Measurements from ENCODE around the gene RHD.
"Not testable (repeated sequence)": the region's sequence is repeated elsewhere in the genome, so short reads cannot be mapped to it uniquely, and the experiment has no call there.

RHD gene

DNA sequence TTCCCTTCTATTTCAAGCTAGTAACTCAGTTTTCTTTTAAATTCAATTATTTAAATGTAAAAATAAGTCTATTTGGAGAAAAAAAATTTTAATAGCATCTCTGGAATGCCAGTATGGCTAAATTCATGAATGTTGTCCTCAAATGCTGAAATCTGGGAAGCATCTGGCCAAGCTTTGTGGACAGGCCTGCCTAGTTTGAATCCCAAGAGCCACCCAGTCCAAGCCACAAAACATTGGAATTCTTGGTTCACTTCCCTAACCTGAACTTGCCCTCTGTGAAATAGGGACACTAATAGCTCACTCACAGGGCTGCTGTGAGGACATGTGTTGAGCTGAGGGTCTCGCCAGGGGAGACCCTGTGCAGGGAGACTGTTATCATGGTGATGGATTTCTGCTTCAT lies 37.2 kb downstream of the RHD start:
- not testable (repeated sequence) for DNase-seq

- not testable (repeated sequence) for DNase-seq
Measured at GRCh38 chr1:25312806-25313470, 40.6 kb downstream of the RHD start.

- DNase-seq = not testable (repeated sequence)
Measured at GRCh38 chr1:25320314-25320938, 48.1 kb downstream of the RHD start.

GRCh38 chr1:25322127-25322526 lies 49.8 kb downstream of the RHD start:
- DNase-seq = not testable (repeated sequence)

DNA sequence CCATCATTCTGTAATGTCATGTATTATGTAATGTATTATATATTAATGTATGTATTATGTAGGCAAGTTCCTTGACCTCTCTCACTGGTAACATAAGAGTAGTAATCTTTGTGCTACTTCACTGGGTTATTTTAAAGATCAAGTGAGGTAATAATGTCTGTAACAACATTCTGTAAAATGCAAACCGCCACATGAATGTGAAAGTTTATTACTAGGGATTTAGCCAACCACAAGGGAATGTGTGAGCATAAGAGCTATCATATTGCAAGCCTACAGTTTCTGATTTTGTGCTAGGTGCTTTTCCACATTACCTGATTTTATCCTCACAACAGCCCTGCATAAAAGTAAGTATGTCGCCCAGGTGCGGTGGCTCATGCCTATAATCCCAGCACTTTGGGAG lies 52.1 kb downstream of the RHD start:
- not testable (repeated sequence) for DNase-seq

- not testable (repeated sequence) for DNase-seq
Measured at GRCh38 chr1:25327864-25328790, 55.8 kb downstream of the RHD start.

DNA sequence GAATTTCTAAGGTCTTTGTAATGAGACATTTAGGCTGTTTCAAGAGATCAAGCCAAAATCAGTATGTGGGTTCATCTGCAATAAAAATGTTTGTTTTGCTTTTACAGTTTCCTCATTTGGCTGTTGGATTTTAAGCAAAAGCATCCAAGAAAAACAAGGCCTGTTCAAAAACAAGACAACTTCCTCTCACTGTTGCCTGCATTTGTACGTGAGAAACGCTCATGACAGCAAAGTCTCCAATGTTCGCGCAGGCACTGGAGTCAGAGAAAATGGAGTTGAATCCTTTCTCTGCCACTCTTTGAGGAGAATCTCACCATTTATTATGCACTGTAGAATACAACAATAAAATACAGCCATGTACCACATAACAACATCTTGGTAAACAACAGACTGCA lies 56.5 kb downstream of the RHD start:
- DNase-seq = not testable (repeated sequence)

DNA sequence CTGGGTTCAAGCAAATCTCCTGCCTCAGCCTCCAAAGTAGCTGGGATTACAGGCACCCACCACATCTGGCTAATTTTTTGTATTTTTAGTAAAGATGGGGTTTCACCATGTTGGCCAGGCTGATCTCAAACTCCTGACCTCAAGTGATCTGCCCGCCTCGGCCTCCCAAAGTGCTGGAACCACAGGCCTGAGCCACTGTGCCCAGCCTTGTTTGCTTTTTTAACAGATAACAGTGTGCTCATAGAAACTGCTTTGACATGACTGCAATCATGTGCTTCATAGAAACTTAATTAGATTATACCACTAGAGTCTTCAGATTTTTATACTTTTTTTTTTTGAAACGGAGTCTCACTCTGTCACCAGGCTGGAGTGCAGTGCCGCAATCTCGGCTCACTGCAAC lies 57.0 kb downstream of the RHD start:
- DNase-seq = not testable (repeated sequence)

DNA sequence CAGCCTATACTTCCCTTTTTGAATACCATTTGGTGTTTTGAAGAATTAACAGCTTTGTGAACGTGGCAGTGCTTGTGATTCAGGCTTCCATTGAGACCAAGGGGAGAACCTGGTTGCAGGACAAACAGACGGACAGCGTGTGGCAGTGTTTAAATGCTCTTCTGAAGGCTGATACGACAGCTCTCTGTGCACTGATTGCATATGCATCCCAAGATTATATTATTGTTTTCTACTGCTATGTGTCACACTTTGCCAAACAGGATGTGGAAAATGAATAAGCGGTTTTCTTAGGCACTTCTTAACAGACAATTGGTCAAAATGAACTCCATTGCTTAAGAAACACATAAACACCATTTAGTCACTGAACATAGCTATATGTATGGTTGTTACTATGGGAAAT lies 57.6 kb downstream of the RHD start:
- DNase-seq = not testable (repeated sequence)

- DNase-seq = peak; percentile 19
Measured at GRCh38 chr1:25336922-25337354, 64.6 kb downstream of the RHD start.

DNA sequence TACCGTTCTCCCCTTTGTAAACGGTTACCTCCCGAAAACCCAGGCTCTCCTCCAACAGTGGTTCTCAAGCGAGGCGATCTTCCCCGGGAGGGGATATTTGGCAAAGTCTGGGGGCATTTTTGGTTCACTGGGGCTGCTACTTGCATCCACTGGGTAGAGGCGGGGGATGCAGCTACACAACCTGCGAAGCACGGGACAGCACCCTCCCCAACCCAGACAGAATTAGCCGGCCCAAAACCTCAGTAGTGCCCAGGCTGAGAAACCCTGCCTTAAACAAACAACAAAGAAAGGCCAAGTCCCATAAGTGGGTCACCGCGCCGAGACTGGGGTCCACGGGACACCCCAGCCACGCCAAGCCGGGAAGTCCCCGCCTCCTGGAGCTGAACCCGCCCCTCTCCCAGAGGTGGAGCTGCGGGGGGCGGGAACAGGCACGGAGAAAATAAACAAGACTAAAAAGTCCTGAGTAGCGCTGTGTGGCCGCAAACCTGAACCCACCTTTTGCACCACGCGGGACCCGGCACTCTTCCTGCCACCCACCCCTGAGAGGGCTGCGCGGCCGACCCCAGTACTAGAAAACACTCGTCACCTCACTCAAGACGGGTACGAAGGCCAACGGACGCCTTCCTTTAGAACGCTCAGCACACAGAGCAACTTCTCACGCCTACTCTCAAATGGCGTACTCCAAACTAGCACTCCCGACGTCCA lies 65.3 kb downstream of the RHD start:
- peak; percentile 32 for DNase-seq

GRCh38 chr1:25338188-25338981 lies 66.1 kb downstream of the RHD start, which contains the start of gene TMEM50A:
TMEM50A (plus strand) TSS chr1:25338334; CDS start chr1:25340487, 2,153 bp downstream.
- DNase-seq = peak; percentile 86

GRCh38 chr1:25338986-25339385 lies 66.7 kb downstream of the RHD start:
- DNase-seq = no peak

DNA sequence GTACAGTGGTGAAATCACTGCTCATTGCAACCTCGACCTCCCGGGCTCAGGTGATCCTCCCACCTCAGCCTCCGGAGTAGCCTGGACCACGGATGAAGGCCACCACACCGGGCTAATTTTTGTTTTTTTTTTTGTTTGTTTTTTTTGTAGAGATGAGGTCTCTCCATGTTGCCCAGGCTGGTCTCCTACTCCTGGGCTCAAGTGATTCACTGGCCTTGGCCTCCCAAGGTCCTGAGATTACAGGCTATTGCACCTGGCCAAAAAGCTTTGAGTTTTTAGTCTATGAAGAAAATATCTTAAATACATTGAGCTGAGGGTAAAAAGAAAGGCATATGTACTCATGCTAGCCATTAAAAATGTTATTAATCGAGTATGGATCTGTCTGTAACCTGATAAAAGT lies 69.4 kb downstream of the RHD start:
- DNase-seq = no peak

DNA sequence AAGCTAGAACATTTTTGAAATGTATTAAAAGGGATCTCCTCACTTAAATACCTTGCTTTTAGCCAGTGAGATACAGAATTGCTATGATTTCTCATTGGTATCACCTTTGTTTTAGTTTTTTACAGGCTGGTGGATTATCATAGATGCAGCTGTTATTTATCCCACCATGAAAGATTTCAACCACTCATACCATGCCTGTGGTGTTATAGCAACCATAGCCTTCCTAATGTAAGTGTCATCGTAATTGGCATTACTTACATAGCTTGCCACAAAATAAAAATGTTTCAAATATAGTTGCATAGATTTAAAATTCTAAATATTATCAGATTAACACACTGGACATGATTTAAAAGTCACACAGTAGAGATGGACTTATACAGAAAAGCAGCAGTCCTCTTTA lies 70.5 kb downstream of the RHD start:
- no peak for DNase-seq

DNA sequence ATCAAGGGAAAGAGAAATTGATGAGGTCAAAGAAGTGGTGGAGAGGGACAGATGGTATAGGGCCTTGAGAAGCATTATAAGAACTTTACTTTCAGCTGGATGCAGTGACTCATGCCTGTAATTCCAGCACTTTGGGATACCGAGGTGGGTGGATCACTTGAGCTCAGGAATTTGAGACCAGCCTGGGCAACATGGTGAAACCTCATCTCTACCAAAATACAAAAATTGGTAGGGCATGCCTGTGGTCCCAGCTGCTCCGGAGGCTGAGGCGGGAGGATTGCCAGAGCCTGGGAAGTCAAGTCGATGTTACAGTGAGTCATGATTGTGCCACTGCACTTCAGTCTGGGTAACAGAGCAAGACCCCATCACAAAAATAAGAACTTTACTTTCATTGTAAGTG lies 71.6 kb downstream of the RHD start:
- DNase-seq = no peak

- no peak for DNase-seq
Measured at GRCh38 chr1:25347556-25347955, 75.2 kb downstream of the RHD start.

- no peak for DNase-seq
Measured at GRCh38 chr1:25349606-25350005, 77.3 kb downstream of the RHD start.

- no peak for DNase-seq
Measured at GRCh38 chr1:25355841-25356395, 83.6 kb downstream of the RHD start.

GRCh38 chr1:25356441-25356840 lies 84.1 kb downstream of the RHD start:
- no peak for DNase-seq

DNA sequence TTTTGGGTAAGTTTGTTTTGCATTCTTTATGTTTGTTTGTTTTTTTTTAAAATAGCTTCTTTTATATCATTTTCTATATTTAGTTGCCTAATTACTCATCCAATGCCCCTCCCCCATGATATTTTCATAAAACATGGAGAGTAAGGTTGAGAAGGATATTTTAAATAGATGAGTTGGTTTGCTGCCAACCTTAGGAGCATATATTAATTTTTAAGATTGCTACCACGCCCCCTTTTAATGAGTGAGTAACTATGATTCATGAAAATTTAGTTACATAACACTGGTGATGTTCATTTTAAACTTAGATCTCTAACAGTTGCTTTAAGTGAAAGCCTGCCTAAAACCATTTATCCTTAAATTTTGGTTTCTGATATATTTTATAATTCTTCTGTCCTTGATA lies 84.5 kb downstream of the RHD start:
- no peak for DNase-seq
